Stimulated activated CD8-positive, alpha-beta memory T cell treated with anti-CD3 and anti-CD28 coated beads, Interleukin-7, amount 100 ng/mL, for 24 hours (primary cell): Measurements from ENCODE around the gene LHFPL6.

ENCODE experiments used
- DNase-seq: peaks from one replicate; pipeline ENCODE4 v3.0.0-alpha.2; 2020; ENCODE audit warnings: low read depth

LHFPL6 gene

DNA sequence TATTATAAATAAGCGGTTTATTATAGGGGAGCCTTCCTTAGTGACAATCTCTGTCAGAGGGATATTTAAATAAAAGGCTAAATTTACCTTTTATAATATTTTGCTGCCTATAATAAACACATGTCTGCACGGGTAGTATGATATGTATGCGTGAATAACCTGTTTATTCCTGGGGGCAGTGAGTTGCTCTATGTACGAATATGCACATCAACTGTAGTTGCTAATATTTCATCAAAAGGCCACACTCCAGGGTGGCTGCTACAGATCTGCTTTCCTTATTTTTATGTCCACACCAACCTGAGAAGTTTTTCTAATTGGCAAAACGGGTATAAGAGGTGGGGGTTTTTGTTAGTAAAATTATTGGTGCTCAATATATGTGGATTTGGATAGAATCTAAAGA is 192.0 kb downstream of the LHFPL6 start:
- no peak for DNase-seq

GRCh38 chr13:39410096-39410901 is 192.7 kb downstream of the LHFPL6 start:
- no peak for DNase-seq

DNA sequence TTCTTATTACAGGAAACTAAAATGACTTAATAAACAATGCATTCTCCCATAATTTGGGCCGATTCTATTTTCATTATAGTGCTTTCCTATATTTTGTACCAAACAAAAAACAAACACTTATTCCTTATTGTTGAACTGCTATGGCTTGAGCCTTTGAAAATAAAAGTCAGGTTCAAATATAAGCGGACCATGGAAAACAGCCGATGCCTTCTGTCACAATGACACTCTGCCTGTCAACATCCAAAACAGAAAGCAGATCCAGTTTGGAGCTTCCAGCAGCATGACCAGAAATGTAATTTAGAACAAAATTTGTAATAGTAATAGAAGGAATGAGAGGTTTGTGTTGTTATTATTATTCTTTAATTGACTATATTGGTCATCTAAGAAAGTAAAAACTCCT is 194.5 kb downstream of the LHFPL6 start:
- no peak for DNase-seq

- no peak for DNase-seq
These were observed 195.2 kb downstream of the LHFPL6 start for GRCh38 chr13:39407786-39408185.

DNA sequence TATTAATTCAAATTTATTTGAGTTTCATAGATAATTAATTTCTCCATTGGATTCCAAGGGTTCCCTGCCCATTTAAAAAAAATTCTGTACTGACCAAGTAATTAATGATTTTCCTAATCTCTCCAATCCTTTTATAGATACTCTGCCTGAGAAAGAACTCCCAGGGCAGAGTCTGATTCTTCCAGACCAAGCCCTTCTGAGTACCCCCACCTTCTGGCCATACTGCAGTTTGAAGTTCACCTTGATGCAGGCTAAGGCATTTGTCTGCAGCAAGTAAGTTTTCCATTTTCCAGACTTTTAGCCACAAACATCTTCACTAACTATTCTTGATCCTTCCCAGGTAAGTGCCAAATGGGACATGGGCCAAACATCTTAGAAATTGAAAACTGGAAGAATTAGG is 195.9 kb downstream of the LHFPL6 start:
- DNase-seq: no peak

DNA sequence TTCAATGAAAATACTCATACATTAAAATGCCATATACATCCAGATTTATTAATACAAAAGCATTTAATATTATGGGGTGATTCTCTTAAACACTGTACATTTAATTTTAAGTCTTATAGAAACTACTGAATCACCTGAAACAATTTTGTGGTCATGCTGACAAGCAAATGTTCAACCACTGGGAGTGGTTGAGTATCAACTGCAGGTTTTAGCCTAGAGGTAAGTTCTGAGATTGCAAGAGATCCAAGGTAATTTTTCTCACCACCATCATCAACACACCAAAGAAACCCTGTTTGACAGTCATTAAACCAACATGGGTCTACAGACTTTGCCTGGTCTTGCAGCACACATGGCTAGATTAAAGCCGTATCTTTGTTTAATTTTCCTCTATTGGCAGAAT is 196.3 kb downstream of the LHFPL6 start:
- no peak for DNase-seq

- DNase-seq: no peak
These were observed 197.3 kb downstream of the LHFPL6 start for GRCh38 chr13:39405596-39406205.

DNA sequence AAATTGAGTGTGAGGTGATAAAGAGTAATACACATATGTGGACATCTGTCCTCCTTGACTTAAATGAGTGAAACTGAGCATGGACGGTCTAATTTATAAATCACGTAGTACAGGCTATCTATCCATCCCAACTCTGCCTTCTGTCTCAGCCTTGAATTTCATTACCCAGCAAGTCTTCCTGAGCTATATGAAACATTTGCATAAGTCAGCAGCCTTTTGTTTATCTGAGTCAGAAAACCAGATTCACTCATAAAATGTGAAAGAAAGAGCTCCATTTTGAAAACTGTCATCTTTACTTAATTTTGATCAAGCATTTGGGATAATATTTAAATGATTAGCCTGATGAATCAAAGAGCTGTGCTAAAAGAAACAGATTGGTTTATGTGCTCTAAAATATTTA is 197.9 kb downstream of the LHFPL6 start:
- no peak for DNase-seq

DNA sequence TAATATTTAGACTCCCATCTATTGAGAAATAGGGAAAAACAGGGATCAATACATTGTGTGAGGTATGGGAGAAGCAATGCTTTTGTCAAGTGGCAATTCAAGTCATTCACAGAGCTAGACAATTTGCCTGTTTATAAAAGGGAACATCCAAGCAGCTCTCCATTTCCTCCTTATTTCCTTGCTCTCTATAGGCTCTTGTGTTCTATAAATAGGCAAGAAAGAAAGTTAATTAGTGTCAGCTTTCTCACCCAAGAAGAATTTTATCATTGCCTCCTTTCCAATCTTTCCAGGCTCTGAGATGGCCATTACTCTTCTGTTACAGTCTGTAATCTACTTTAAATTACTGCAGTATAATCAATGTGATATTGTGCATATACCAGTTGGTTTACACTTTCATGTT is 199.9 kb downstream of the LHFPL6 start:
- no peak for DNase-seq

GRCh38 chr13:39402221-39402970 is 200.6 kb downstream of the LHFPL6 start:
- DNase-seq: no peak

- DNase-seq: no peak
These were observed 201.2 kb downstream of the LHFPL6 start for GRCh38 chr13:39401756-39402155.

- DNase-seq: no peak
These were observed 201.8 kb downstream of the LHFPL6 start for GRCh38 chr13:39401046-39401705.

DNA sequence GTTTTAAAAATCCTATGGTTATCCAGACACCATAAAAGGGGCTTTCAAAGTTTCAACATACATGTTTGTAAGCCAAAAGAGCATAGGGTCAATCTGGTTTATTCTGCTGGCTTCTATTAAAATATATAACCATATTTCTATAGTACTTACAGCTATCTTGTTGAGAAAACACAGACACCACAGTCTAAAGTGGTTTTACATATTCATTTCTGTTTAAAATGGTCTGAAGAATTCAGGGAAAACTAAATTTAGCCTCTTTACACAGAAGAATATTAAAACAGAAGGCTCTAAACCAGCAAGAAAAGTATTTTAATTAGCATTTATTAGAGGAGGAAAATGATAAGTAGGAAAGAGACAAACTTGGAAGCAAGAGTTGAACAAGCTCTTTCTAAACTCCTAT is 203.9 kb downstream of the LHFPL6 start:
- DNase-seq: no peak

DNA sequence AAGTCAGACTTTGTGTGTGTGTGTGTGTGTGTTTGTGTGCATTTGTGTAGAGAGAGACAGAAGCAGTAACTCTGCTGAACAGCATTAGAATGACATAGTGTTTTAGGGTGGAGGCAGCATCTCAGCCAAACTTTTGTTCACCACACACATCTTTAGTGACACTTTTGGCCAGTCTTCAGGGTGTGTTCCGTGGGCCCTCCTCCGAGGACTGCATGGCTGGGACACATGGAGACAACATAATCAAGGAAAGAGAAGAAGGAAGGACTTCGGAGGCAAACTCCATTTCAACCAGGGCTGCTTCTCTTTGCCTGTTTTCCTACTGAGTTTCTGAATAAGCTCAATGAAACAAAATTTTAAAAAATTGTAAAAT is 205.1 kb downstream of the LHFPL6 start:
- no peak for DNase-seq

- no peak for DNase-seq
These were observed 205.6 kb downstream of the LHFPL6 start for GRCh38 chr13:39397226-39397895.

DNA sequence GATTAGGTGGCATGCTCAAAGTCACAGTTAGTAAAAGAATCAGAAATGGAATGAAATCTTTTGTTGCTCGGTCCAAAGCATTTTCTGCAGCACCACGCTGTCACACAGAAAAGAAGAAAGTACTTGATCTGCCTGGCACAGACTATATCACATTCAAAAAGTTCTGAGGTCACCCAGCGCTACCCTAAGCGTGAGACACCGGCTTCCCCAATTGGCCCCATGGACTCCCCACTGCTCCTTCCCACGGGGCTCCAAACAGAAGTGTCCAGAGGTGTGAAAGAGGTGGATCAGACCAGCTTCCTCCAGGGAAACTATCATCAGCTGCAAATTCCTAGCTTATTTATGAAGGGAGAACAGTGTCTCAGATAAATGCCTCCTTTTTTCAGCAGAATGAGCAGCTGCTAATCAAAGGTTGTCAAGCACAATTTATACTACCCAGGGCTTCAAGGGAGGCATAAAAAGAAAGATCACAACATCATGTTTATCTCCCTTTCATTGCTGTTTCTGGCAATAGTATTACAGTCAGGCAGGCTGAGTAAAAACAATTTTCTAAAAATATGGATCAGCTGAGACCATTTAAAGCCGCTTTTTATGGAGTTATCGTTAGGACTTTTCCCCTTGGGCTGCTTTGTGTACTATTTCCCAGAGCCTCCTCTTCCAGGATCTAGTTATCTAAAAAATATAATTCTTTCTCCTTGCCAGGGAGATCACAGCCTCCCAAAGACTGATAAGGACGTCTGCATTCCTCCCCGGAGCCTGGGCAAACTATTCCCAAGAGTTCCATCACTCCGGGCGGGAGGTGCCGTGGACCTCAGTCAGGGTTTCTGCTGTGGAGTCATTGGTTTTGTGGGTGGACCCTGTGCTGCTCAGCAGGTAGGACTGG is 208.0 kb downstream of the LHFPL6 start:
- DNase-seq: no peak

- no peak for DNase-seq
These were observed 211.2 kb downstream of the LHFPL6 start for GRCh38 chr13:39391761-39392160.

- no peak for DNase-seq
These were observed 214.0 kb downstream of the LHFPL6 start for GRCh38 chr13:39389013-39389412.

DNA sequence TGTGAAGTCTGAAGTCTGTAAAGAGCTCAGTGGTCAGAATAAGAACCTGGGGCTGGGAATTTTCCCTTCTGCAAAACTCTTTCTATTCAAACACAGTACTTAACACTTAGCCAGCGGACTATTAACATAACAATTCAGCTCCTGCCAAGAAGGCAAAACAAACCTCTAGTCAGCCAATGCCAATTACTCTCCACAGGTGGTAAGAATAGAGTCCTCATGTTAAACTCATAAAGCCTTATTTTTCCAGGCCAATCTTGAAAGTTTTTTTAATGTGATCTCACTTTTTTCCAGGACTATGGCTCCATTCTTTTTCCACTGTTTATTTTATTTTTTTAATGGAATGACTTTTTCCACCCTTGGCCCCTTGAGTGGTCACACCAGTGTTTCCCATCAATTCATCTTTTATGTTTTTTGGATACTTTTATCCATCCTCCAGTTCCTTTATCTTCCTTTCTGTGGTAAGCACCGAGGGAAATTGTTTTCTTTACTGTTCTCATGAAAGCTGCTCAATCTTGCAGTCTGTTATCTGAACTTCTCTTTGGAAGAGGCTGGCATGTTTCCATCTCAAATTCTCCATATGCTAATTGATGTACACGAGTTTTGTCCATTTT is 217.3 kb downstream of the LHFPL6 start:
- no peak for DNase-seq

DNA sequence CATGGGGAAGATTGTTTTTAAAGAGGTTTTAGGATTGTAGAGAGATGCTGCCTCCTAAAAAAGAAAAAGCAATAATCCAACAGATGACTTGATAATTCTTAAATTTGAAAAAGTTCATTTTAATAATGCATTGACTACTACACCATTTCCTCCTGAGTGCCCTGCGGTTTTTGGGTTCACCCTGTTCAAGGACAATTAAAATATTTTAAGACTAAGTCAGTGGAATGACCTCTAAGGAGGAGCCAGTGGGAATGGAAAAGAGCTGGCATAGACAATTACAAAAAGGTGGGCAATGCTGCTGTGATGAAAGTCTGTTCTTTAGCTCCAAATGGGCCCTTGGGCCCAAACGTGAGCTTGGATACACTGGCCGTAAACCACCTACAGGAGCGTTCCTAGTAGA is 217.8 kb downstream of the LHFPL6 start:
- no peak for DNase-seq

DNA sequence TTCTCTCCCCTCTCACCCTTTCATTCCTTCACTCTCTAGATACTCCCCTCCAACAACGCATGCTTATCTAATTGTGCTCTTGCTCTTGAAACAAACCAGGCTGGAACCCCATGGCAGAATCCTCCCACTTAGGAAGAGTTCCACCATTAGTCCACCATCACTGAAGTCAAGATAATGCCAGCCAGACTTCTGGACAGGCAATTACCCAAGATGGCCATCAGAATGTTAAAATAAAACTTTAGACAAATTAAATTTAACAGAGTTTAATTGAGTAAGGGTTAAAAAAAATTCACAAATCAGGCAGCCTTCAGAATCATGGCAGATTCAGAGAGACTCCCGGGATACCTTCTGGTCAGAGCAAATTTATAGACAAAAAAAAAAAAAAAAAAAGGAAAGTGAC is 221.5 kb downstream of the LHFPL6 start:
- DNase-seq: no peak
